ENCODE data around the gene CRHR1.

- TF ChIP-seq CTCF (IDR thresholded peaks at IDR 0.05): no peak
- no peak for TF ChIP-seq POLR2A (IDR thresholded peaks at IDR 0.05)
- no peak for TF ChIP-seq POLR2AphosphoS5 (IDR thresholded peaks at IDR 0.05)
Measured at GRCh38 chr17:45846646-45847045, 62.5 kb downstream of the CRHR1 start.
